HepG2 (cell line): Measurements from ENCODE around the gene CTXN1. TPM values are rescaled to one million over a fixed set of nuclear protein-coding genes. Genes with fewer than 3 reads are reported as not detected.

ENCODE experiments used
- ARNTL ChIP-seq: sonication (generic); formaldehyde crosslinking; IDR thresholded peaks from 2 replicates; pipeline ENCODE4 v1.4.0; 2020; ENCODE audit warnings: mild to moderate bottlenecking, missing genetic modification reagents
- CC2D1A ChIP-seq: sonication (generic); formaldehyde crosslinking; IDR thresholded peaks from 2 replicates; pipeline ENCODE4 v1.8.1; 2023; ENCODE audit warnings: mild to moderate bottlenecking, missing genetic modification reagents
- FOXA1 ChIP-seq, 2 experiments: fragments of 450-650 bp in 1 of 2; sonication (generic) in 1 of 2; formaldehyde crosslinking in 1 of 2; IDR thresholded peaks; 2 replicates each; pipeline versions ENCODE4 v1.4.0 to v1.6.1; 2016 to 2020; ENCODE audit warnings: missing genetic modification reagents in 1 of 2
- GTF2F1 ChIP-seq: fragments of 150-350 bp; IDR thresholded peaks from 2 replicates; pipeline ENCODE4 v1.6.1; 2014; ENCODE audit warnings: low read length
- MTA1 ChIP-seq: sonication (generic); formaldehyde crosslinking; IDR thresholded peaks from 2 replicates; pipeline ENCODE4 v1.4.0; 2020; ENCODE audit warnings: missing genetic modification reagents, mild to moderate bottlenecking, borderline replicate concordance
- NONO ChIP-seq, 2 experiments: fragments of 450-650 bp in 1 of 2; sonication (generic) in 1 of 2; formaldehyde crosslinking in 1 of 2; IDR thresholded peaks in 1 of 2; conservative IDR thresholded peaks in 1 of 2; 2 replicates each; pipeline versions ENCODE4 v1.6.1 to v1.8.0; 2017 to 2022; ENCODE audit warnings: mild to moderate bottlenecking in 1 of 2, missing genetic modification reagents in 1 of 2, moderate library complexity in 1 of 2
- SAP130 ChIP-seq: IDR thresholded peaks from 2 replicates; pipeline ENCODE4 v1.6.1; 2016; ENCODE audit warnings: low read depth
- ZNF263 ChIP-seq: sonication (generic); formaldehyde crosslinking; IDR thresholded peaks from 2 replicates; pipeline ENCODE4 v1.4.0; 2020; ENCODE audit warnings: missing genetic modification reagents
- ZNF326 ChIP-seq: sonication (generic); formaldehyde crosslinking; IDR thresholded peaks from 2 replicates; pipeline ENCODE4 v1.4.0; 2020; ENCODE audit warnings: missing genetic modification reagents, borderline replicate concordance
- polyA plus RNA-seq, 8 experiments: library from polyadenylated mRNA; depleted of rRNA in 3 of 8; stranded (reverse) in 7 of 8; unstranded in 1 of 8; fragments of >200 nt; fragmentation: Illumina TruSeq in 4 of 8; extraction: Trizol in 4 of 8; gene quantifications; 2 replicates each; pipeline versions ENCODE4 v1.2.1 to v1.2.3, GENCODE V29; 2011 to 2016; ENCODE audit warnings: low read depth in 4 of 8, missing spikeins in 1 of 8, mixed read lengths in 1 of 8; ENCODE audit not compliant: insufficient read depth in 1 of 8
- total RNA-seq, 5 experiments: library from RNA; depleted of rRNA; stranded (reverse); fragments of >200 nt; fragmentation: Illumina TruSeq; extraction: Trizol; gene quantifications; 2 replicates each; pipeline ENCODE4 v1.2.3, GENCODE V29; 2016; ENCODE audit warnings: low read depth in 1 of 5
- TF ChIP-seq, protein P1 (sequence below): sonication (generic); formaldehyde crosslinking; conservative IDR thresholded peaks from 2 replicates; pipeline ENCODE4 v1.8.1; 2023; ENCODE audit warnings: missing genetic modification reagents
- TF ChIP-seq, protein P2 (sequence below): sonication (generic); formaldehyde crosslinking; IDR thresholded peaks from 2 replicates; pipeline ENCODE4 v1.5.0; 2020; ENCODE audit warnings: mild to moderate bottlenecking, missing genetic modification reagents, moderate library complexity
- TF ChIP-seq, protein P3 (sequence below): sonication (generic); formaldehyde crosslinking; IDR thresholded peaks from 2 replicates; pipeline ENCODE4 v1.8.0; 2022; ENCODE audit warnings: mild to moderate bottlenecking, missing genetic modification reagents, moderate library complexity

Gene CTXN1
- total and polyA plus RNA-seq, 2 of the 13 experiments (the other 11 are each of a cell fraction or from before 2014, with no cell fraction given): 0.11 TPM; not detected in 1

DNA sequence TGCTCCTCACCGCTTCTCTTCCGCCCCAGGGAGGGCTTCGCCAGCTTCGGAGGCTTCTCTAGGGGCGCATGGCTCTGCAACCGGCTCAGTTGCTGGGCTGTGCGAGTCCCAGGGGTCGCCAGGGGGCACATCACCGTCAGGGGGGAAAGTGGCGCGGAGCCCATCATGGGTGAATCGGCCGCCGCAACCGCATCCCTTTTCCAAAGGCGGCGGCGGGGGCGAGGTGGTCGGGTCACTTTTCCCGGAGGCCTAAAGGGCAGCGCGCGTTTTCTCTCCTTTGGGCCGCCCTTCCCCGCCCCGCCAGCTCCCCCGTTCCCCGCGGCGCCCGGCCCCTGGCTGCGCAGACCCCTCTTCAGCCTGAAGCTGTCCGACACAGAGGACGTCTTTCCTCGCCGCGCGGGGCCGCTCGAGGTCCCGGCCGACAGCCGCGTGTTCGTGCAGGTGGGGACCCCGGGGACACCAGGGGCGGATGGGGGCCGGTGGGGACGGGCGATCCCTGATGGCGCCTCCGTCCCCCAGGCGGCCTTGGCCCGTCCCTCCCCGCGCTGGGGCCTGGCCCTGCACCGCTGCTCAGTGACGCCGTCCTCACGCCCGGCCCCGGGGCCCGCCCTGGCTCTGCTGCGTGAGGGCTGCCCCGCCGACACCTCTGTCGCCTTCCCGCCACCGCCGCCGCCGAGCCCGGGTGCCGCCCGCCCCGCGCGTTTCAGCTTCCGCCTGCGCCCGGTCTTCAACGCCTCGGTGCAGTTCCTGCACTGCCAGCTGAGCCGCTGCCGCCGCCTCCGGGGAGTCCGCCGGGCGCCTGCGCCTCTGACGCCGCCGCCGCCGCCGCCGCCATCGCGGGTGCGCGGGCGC lies 9.6 kb downstream of the CTXN1 start (continued):
- TF ChIP-seq, protein P1, sequence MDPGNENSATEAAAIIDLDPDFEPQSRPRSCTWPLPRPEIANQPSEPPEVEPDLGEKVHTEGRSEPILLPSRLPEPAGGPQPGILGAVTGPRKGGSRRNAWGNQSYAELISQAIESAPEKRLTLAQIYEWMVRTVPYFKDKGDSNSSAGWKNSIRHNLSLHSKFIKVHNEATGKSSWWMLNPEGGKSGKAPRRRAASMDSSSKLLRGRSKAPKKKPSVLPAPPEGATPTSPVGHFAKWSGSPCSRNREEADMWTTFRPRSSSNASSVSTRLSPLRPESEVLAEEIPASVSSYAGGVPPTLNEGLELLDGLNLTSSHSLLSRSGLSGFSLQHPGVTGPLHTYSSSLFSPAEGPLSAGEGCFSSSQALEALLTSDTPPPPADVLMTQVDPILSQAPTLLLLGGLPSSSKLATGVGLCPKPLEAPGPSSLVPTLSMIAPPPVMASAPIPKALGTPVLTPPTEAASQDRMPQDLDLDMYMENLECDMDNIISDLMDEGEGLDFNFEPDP: no peak
- TF ChIP-seq ARNTL (CRISPR knock-in tag): 0 out of 2 replicates have a peak, but pooled peaks have one; percentile 38
- TF ChIP-seq MTA1 (CRISPR knock-in tag): 0 out of 2 replicates have a peak, but pooled peaks have one; percentile 55
- TF ChIP-seq GTF2F1: no peak
- no peak for TF ChIP-seq CC2D1A (CRISPR knock-in tag)
- TF ChIP-seq ZNF263 (CRISPR knock-in tag): no peak
- no peak; the same call in 1 of the 2 replicates for TF ChIP-seq SAP130 (CRISPR knock-in tag)
- no peak for TF ChIP-seq NONO (IDR thresholded peaks at IDR 0.05)
- peak; percentile 20; the same call in 1 of the 2 replicates for TF ChIP-seq NONO (CRISPR knock-in tag; conservative IDR thresholded peaks at IDR 0.05)
- TF ChIP-seq, protein P2, sequence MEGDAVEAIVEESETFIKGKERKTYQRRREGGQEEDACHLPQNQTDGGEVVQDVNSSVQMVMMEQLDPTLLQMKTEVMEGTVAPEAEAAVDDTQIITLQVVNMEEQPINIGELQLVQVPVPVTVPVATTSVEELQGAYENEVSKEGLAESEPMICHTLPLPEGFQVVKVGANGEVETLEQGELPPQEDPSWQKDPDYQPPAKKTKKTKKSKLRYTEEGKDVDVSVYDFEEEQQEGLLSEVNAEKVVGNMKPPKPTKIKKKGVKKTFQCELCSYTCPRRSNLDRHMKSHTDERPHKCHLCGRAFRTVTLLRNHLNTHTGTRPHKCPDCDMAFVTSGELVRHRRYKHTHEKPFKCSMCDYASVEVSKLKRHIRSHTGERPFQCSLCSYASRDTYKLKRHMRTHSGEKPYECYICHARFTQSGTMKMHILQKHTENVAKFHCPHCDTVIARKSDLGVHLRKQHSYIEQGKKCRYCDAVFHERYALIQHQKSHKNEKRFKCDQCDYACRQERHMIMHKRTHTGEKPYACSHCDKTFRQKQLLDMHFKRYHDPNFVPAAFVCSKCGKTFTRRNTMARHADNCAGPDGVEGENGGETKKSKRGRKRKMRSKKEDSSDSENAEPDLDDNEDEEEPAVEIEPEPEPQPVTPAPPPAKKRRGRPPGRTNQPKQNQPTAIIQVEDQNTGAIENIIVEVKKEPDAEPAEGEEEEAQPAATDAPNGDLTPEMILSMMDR (CRISPR knock-in tag): peak; percentile 38; the same call in 1 of the 2 replicates
- no peak for TF ChIP-seq ZNF326
- TF ChIP-seq, protein P3, sequence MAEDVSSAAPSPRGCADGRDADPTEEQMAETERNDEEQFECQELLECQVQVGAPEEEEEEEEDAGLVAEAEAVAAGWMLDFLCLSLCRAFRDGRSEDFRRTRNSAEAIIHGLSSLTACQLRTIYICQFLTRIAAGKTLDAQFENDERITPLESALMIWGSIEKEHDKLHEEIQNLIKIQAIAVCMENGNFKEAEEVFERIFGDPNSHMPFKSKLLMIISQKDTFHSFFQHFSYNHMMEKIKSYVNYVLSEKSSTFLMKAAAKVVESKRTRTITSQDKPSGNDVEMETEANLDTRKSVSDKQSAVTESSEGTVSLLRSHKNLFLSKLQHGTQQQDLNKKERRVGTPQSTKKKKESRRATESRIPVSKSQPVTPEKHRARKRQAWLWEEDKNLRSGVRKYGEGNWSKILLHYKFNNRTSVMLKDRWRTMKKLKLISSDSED: no peak
- no peak for TF ChIP-seq FOXA1 (IDR thresholded peaks at IDR 0.05)
- TF ChIP-seq FOXA1 (CRISPR knock-in tag; IDR thresholded peaks at IDR 0.05): no peak
